Tibial nerve (tissue), 4 donors: ENCODE measurements around the gene BCOR. TPM values are rescaled to one million over a fixed set of nuclear protein-coding genes. Genes with fewer than 3 reads are reported as not detected.

ENCODE experiments used
- DNase-seq, 2 donors: peaks; one replicate each; pipeline ENCODE4 v3.0.0-alpha.2; 2019; ENCODE audit warnings: low spot score in 2 of 2
- H3K27ac ChIP-seq, 4 donors: fragments of 200-600 bp; sonication (generic) in 3 of 4; one replicate each; pipeline ENCODE4 v1.5.1; 2017 to 2019; ENCODE audit warnings: mild to moderate bottlenecking in 1 of 4
- H3K27me3 ChIP-seq, 2 donors: fragments of 200-600 bp; sonication (generic) in 1 of 2; one replicate each; pipeline versions ENCODE4 v1.5.1 to v1.6.0; 2017 to 2019
- H3K36me3 ChIP-seq, 3 donors: fragments of 200-600 bp; sonication (generic); one replicate each; pipeline ENCODE4 v1.5.1; 2018 to 2019
- H3K4me1 ChIP-seq, 4 donors: fragments of 200-600 bp; sonication (generic) in 3 of 4; one replicate each; pipeline ENCODE4 v1.5.1; 2017 to 2019
- H3K4me3 ChIP-seq, 4 donors: fragments of 200-600 bp; sonication (generic) in 3 of 4; one replicate each; pipeline ENCODE4 v1.5.1; 2017 to 2019; ENCODE audit warnings: mild to moderate bottlenecking in 1 of 4, moderate library complexity in 1 of 4
- H3K9me3 ChIP-seq, 4 donors: fragments of 200-600 bp; sonication (generic) in 3 of 4; one replicate each; pipeline ENCODE4 v1.5.1; 2017 to 2019
- EP300 ChIP-seq, 2 donors: sonication (generic); formaldehyde crosslinking; IDR thresholded peaks; one replicate each; pipeline ENCODE4 v1.6.1; 2017; ENCODE audit warnings: antibody characterized with exemption in 2 of 2, mild to moderate bottlenecking in 1 of 2
- POLR2A ChIP-seq, 2 donors: fragments of 450-650 bp; IDR thresholded peaks; one replicate each; pipeline ENCODE4 v1.6.1; 2017; ENCODE audit warnings: antibody characterized with exemption in 2 of 2, mild to moderate bottlenecking in 2 of 2, moderate library complexity in 2 of 2
- WGBS, 2 donors: methylation state at CpG; one replicate each; pipeline ENCODE4 v1.1.5; 2018; 5-methylcytosine and 5-hydroxymethylcytosine counted together
- total RNA-seq, 4 donors: library from RNA; depleted of rRNA; stranded (reverse); fragments of >200 nt; gene quantifications; one replicate each; pipeline ENCODE4 v1.1.0, GENCODE V29; 2016
- TF ChIP-seq, protein P1 (sequence below), 5 experiments: fragments of 200-600 bp in 3 of 5; fragments of 450-650 bp in 2 of 5; sonication (generic) in 3 of 5; IDR thresholded peaks; one replicate each; pipeline ENCODE4 v1.5.1; 2016 to 2019; ENCODE audit warnings: antibody characterized with exemption in 5 of 5, mild to moderate bottlenecking in 3 of 5, moderate library complexity in 2 of 5

The BCOR gene
- total RNA-seq, 4 donors from 2014 or later, result 16.2 to 34.7 (median 23.7) TPM

DNA sequence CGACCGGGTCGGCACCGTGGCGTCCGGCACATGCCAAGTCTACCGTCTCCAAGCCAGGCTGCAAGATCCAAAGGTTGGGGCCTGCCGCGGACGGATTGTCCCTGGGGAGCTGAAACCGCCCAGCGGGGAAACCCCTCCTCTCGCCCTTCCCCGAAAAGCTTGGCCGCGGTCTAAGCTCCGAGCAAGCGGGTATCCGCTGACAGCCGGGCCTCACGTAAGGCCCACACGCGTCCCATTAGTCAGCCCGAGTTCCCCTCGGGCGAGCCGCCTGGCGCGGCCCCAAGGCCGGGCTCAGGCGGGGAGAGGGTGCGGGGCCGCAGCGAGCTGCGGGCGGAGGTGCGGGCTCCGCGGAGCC is 6.8 kb upstream of the BCOR start:
- no peak for DNase-seq
- no peaks in the 10 kb centered on the region for H3K9me3 ChIP-seq
- H3K27me3 ChIP-seq, result peaks cover 0 to 66% of the 10 kb centered on the region in 2 donors
- H3K36me3 ChIP-seq, result no peaks in the 10 kb centered on the region
- H3K27ac ChIP-seq, result peak overlapping the region; percentile 9 to 93 (median 72)
- TF ChIP-seq EP300 (IDR thresholded peaks at IDR 0.05), result no peak
- TF ChIP-seq, protein P1, sequence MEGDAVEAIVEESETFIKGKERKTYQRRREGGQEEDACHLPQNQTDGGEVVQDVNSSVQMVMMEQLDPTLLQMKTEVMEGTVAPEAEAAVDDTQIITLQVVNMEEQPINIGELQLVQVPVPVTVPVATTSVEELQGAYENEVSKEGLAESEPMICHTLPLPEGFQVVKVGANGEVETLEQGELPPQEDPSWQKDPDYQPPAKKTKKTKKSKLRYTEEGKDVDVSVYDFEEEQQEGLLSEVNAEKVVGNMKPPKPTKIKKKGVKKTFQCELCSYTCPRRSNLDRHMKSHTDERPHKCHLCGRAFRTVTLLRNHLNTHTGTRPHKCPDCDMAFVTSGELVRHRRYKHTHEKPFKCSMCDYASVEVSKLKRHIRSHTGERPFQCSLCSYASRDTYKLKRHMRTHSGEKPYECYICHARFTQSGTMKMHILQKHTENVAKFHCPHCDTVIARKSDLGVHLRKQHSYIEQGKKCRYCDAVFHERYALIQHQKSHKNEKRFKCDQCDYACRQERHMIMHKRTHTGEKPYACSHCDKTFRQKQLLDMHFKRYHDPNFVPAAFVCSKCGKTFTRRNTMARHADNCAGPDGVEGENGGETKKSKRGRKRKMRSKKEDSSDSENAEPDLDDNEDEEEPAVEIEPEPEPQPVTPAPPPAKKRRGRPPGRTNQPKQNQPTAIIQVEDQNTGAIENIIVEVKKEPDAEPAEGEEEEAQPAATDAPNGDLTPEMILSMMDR (IDR thresholded peaks at IDR 0.05), result no peak
- no peak for TF ChIP-seq POLR2A (IDR thresholded peaks at IDR 0.05)
- WGBS, 2 donors, result 18% methylated on average over 19 of the region's 39 CpGs; no CpG with 5 or more reads in 1 of the 2 donors
- peak overlapping the region; percentile 33 to 74 (median 52) for H3K4me3 ChIP-seq
- H3K4me1 ChIP-seq, result peaks cover 0 to 38% (median 11%) of the 10 kb centered on the region in 4 donors

DNA sequence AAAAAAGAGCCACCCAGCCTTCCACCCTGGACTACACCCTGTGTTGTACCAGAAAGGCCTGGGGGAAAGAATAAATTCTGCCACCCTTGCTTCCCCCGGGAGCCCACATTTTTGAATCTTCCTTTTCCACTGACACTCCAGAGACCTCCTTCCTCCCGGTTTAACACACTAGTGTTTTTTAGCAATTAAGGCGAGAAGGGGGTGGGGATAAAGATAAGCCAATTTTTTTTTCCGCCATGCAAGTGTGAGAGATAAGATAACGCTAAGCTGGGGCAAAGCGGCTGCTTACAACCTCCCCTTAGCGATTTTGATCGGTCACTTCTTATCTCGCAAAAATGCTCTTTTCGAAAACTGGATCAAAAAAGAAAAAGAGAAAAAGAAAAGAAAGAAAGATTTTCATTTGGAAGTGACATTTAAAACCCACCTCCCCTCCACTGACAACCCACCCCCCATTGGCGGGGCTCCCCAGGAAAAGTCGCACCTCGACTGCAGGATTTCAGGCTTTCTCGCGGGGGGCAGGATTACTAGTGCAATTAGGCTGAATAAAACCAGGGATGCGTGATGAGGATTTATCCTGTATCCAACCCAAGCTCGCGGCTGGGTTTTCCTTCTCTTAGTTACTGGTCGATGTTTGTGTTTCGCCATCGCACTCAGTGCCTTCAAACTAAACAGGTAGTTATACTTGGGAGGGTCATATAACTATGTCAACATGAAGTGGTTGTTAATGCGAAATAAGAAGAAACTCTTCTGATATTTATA is 6.0 kb upstream of the BCOR start:
- TF ChIP-seq, protein P1 (IDR thresholded peaks at IDR 0.05), result no peak
- TF ChIP-seq EP300 (IDR thresholded peaks at IDR 0.05) (no peak), POLR2A (IDR thresholded peaks at IDR 0.05) (no peak)
- WGBS, 2 donors, result 62 to 96% methylated on average over 22 of the region's 22 CpGs
- H3K27me3 ChIP-seq, result peaks cover 0 to 72% of the 10 kb centered on the region in 2 donors

DNA sequence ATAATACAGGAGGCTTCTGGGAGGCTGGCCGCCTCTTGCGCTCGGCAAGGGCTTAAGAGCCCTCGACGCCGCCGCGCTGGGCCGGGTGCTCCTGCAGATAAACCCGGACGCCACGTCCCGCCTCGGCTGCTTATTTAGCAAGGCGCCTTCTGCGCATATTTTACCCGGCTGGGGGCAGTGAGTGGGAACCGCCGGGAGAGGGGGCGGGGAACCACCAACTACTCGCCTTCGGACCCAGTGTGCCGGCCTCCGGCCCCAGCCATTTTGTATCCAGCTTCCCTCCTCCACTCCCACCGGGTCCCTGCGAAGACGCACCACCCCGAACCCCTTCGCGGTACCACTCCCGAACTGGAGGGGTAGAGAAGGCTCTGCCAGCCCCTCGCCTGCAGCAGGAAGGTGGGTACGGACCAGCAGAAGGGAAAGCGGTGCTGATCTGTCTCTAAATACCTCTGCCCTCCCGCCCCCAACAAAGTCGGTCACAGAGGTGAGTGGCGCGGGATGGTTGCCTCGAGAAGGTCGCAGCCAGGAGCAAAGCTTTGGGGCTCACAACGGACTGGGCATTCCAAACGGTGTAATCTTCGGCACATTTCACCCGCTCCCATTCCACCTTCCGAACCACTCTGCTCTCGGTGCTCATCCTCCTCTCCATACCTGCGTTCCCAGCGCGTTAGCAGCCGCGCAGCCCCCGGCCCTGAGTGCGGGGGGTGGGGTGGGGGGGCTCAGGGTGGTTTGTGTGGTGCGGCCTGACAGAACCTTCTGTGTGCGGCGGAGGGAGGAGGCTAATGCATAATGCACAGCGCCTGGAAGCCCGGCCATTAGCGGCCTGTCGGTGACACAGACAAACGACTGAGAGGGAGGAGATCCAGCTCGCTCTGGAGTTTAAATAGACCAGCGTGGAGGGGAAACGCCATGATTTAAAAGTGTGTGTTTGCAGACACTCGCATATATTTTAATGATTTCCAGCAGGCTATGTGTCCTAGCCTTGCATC is 4.9 kb upstream of the BCOR start:
- H3K36me3 ChIP-seq, result no peaks in the 10 kb centered on the region
- H3K27me3 ChIP-seq, result peaks cover 0 to 69% of the 10 kb centered on the region in 2 donors
- DNase-seq, result no peak
- TF ChIP-seq EP300 (IDR thresholded peaks at IDR 0.05) (no peak), POLR2A (IDR thresholded peaks at IDR 0.05) (no peak)
- TF ChIP-seq, protein P1 (IDR thresholded peaks at IDR 0.05), result no peak
- WGBS, 2 donors, result 56 to 92% methylated on average over 29 to 65 of the region's 65 CpGs
- no peak overlapping the region for H3K27ac ChIP-seq
- peaks cover 0 to 35% (median 7%) of the 10 kb centered on the region in 4 donors for H3K4me1 ChIP-seq
- no peak overlapping the region for H3K4me3 ChIP-seq
- H3K9me3 ChIP-seq, result no peaks in the 10 kb centered on the region

More for the DNA sequence above, 6.0 kb upstream of the BCOR start:
- H3K36me3 ChIP-seq, result no peaks in the 10 kb centered on the region
- no peak overlapping the region for H3K4me3 ChIP-seq
- H3K4me1 ChIP-seq, result peaks cover 0 to 45% (median 12%) of the 10 kb centered on the region in 4 donors
- no peaks in the 10 kb centered on the region for H3K9me3 ChIP-seq
- H3K27ac ChIP-seq, result no peak overlapping the region
- no peak for DNase-seq

DNA sequence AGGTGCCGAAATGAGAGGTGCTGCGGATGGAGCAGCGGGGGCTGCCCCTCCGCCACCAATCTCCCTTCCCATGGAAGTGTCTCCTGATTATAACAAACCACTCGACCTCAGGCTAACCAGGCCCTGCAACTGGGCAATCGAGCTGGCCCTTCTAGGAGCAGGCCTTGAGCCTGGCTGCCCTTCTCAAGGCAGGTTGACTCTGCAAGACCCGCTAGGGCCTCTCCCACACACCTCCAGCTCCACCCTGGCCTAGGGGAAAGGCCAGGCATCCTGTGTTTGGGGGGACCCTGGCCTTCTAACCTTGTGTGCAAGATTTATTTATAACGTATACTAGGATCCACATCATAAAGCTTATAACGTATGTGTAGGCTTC is 3.7 kb upstream of the BCOR start:
- H3K36me3 ChIP-seq, result no peaks in the 10 kb centered on the region
- H3K27ac ChIP-seq, result no peak overlapping the region
- no peak for DNase-seq
- no peak overlapping the region for H3K4me3 ChIP-seq
- H3K4me1 ChIP-seq, result peaks cover 0 to 24% (median 2%) of the 10 kb centered on the region in 4 donors
- H3K9me3 ChIP-seq, result no peaks in the 10 kb centered on the region
- H3K27me3 ChIP-seq, result peaks cover 0 to 59% of the 10 kb centered on the region in 2 donors
- WGBS, 2 donors, result 67 to 93% methylated on average over 3 to 9 of the region's 9 CpGs
- no peak for TF ChIP-seq EP300 (IDR thresholded peaks at IDR 0.05)

DNA sequence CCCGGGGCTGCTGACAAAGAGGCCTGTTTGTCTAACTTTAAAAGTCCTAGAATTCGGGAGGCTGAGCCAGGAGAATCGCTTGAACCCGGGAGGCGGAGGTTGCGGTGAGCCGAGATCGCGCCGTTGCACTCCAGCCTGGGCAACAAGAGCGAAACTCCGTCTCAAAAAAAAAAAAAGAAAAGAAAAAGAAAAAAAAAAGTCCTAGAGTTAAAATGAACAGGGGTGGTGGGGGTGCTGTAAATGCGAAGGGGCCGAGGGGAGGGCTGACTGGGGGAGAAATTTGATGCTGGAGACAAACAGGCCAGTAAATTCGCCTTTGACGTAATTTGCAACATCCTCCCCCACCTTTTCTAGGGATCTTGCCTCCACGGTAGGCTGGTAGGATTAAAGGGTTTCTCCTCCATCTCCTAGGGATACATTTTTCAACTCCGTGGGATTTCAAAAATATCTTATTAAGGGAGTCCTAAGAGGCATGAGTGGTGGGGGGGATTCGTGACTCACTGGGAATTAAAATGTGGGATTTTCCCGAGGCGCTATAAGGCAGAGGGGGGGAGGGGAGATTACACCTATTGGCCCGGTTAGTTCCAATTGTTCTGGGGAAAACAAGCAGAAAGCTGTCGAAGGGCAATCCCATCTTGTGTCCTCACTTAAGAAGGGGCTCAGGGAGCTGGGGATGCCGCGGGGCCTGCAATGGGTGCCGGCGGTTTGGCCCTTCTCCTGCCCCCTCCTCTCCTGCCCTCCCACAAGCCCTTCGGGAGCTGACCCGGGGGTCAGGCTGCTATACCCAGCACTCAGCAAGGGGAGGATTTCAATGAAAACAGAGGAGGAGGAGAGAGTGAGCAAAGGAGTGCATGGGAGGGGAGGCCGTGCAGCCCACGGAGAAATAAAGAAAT is 3.0 kb upstream of the BCOR start:
- Histone ChIP-seq H3K27me3 (peaks cover 0 to 61% of the 10 kb centered on the region in 2 donors), H3K4me1 (peaks cover 0 to 24% (median 2%) of the 10 kb centered on the region in 4 donors), H3K9me3 (no peaks in the 10 kb centered on the region), H3K36me3 (no peaks in the 10 kb centered on the region), H3K4me3 (no peak overlapping the region), H3K27ac (peak overlapping the region in 3 of 4 donors; percentile 40 to 57 (median 52))
- 46 to 59% methylated on average over 18 to 31 of the region's 31 CpGs for WGBS, 2 donors
- no peak for DNase-seq
- TF ChIP-seq POLR2A (IDR thresholded peaks at IDR 0.05) (no peak), EP300 (IDR thresholded peaks at IDR 0.05) (no peak)
- TF ChIP-seq, protein P1 (IDR thresholded peaks at IDR 0.05), result no peak
